Ectodermal cell (in vitro differentiated cells): ENCODE measurements around the gene OR10A2. TPM values are rescaled to one million over a fixed set of nuclear protein-coding genes. Genes with fewer than 3 reads are reported as not detected.

Experiments used
- H3K27ac ChIP-seq: 2 replicates; pipeline ENCODE4 v1.7.0; 2013; ENCODE audit warnings: mild to moderate bottlenecking, low read depth, low read length; ENCODE audit not compliant: insufficient read depth, poor library complexity, severe bottlenecking
- H3K27me3 ChIP-seq: 2 replicates; pipeline ENCODE4 v1.7.0; 2013; ENCODE audit warnings: mild to moderate bottlenecking, low read length; ENCODE audit not compliant: insufficient read depth, control insufficient read depth, poor library complexity, severe bottlenecking
- H3K36me3 ChIP-seq: one replicate; pipeline ENCODE4 v1.7.0; 2013; ENCODE audit warnings: low read length; ENCODE audit not compliant: control insufficient read depth, insufficient read depth
- H3K4me1 ChIP-seq: one replicate; pipeline ENCODE4 v1.7.0; 2013; ENCODE audit warnings: low read length; ENCODE audit not compliant: control insufficient read depth, insufficient read depth
- H3K4me3 ChIP-seq: 2 replicates; pipeline ENCODE4 v1.7.0; 2013; ENCODE audit warnings: low read depth, low read length, control low read depth; ENCODE audit not compliant: insufficient read depth
- H3K9me3 ChIP-seq: 2 replicates; pipeline ENCODE4 v1.7.0; 2013; ENCODE audit warnings: mild to moderate bottlenecking, low read length, moderate library complexity; ENCODE audit not compliant: control insufficient read depth
- WGBS, 2 experiments: methylation state at CpG; one replicate each; pipeline ENCODE4 v1.1.7; 2013; ENCODE audit warnings: missing lambda C conversion rate in 2 of 2; 5-methylcytosine and 5-hydroxymethylcytosine counted together
- polyA plus RNA-seq, 4 experiments: library from polyadenylated mRNA; stranded (reverse); fragments of 50-300 nt; gene quantifications; one replicate each; pipeline ENCODE4 v1.2.3, GENCODE V29; 2013

OR10A2 gene, protein sequence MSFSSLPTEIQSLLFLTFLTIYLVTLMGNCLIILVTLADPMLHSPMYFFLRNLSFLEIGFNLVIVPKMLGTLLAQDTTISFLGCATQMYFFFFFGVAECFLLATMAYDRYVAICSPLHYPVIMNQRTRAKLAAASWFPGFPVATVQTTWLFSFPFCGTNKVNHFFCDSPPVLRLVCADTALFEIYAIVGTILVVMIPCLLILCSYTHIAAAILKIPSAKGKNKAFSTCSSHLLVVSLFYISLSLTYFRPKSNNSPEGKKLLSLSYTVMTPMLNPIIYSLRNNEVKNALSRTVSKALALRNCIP
- not detected for polyA plus RNA-seq (2013, experiment 1 of 4)
- polyA plus RNA-seq (2013, experiment 2 of 4): not detected
- polyA plus RNA-seq (2013, experiment 3 of 4): not detected
- polyA plus RNA-seq (2013, experiment 4 of 4): not detected

GRCh38 chr11:6862961-6863360, at the start of gene OR10A2:
OR10A2 (plus strand) TSS chr11:6863057; CDS start chr11:6869755, 6,698 bp downstream.
- H3K36me3 ChIP-seq: no peaks in the 10 kb centered on the region
- WGBS, 2 experiments: 69 to 84% methylated on average over 1 of the region's 1 CpG
- H3K27me3 ChIP-seq: no peaks in the 10 kb centered on the region
- no peaks in the 10 kb centered on the region for H3K9me3 ChIP-seq
- no peaks in the 10 kb centered on the region for H3K4me1 ChIP-seq
- no peak within 1 kb of the TSS for H3K4me3 ChIP-seq
- no peak within 1 kb of the TSS for H3K27ac ChIP-seq

DNA sequence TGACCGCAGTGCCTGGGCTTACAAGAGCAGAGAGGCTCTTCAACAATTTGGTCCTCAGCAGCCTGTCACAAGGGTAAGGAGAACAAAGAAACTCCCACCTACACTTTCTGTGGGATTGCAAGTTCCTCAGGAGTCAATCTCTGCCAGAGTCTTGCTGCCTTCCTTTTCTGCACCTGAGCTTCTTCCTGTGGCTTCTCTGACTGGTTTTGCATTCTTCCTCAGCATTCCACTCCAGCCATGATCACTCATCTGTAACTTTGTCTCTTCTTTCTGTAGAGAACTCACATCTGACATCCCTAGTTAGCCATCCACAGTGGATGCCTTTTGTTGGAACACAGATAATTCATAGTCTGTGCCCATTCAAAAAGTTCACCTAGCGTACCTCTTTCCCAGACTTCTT, 49.2 kb upstream of the OR10A2 start:
- no peaks in the 10 kb centered on the region for H3K4me1 ChIP-seq
- 68 to 78% methylated on average over 2 of the region's 2 CpGs for WGBS, 2 experiments
- H3K9me3 ChIP-seq: no peaks in the 10 kb centered on the region
- no peak overlapping the region for H3K27ac ChIP-seq
- H3K36me3 ChIP-seq: no peaks in the 10 kb centered on the region
- no peak overlapping the region for H3K4me3 ChIP-seq
- no peaks in the 10 kb centered on the region for H3K27me3 ChIP-seq

DNA sequence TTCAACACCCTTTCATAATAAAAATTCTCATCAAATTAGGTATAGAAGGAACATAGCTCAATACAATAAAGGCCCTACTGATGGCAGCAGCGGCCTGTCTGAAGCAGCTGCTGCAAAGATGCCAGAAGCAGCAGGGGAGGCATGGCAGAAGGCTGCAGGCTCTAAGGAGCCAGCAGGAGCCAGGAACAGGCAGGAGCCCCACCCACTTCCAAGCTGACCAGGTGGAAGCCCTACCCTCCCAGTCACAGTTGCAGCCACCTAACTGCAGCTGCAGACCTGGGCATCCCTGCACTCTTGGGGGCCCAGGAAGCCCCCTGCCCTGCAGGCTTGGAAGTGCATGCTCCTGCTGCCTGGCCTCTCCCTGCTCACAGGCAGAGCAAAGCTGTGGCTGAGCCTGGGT, 45.2 kb upstream of the OR10A2 start:
- WGBS, 2 experiments: 23 to 44% methylated on average over 1 of the region's 1 CpG
- Histone ChIP-seq H3K36me3 (no peaks in the 10 kb centered on the region), H3K4me3 (no peak overlapping the region), H3K9me3 (no peaks in the 10 kb centered on the region), H3K4me1 (no peaks in the 10 kb centered on the region), H3K27me3 (no peaks in the 10 kb centered on the region), H3K27ac (no peak overlapping the region)

DNA sequence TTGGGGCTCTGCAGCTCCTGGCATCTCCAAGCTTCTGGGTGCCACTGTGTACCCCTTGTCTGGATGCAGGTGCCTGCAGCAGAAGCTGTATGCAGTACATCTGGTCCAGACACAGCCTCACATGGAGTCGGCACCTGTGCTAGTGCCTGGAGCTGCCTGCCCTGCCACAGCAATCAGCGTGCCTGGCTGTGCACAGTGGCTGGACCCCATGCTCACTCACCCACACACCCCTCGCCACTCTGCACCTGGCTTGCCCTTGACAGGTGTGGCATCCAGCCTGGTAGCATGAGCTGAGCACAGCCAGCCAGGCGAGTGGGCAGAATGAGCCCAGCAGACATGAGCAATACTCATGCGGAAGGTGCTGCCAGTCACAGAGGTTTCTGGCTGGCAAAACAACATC, 43.9 kb upstream of the OR10A2 start:
- Histone ChIP-seq H3K27ac (no peak overlapping the region), H3K4me3 (no peak overlapping the region), H3K4me1 (no peaks in the 10 kb centered on the region), H3K27me3 (no peaks in the 10 kb centered on the region), H3K9me3 (no peaks in the 10 kb centered on the region), H3K36me3 (no peaks in the 10 kb centered on the region)
- 96 to 97% methylated on average over 5 of the region's 5 CpGs for WGBS, 2 experiments

GRCh38 chr11:6824136-6824823, 38.6 kb upstream of the OR10A2 start:
- Histone ChIP-seq H3K4me3 (no peak overlapping the region), H3K27ac (no peak overlapping the region), H3K9me3 (no peaks in the 10 kb centered on the region), H3K4me1 (no peaks in the 10 kb centered on the region), H3K27me3 (no peaks in the 10 kb centered on the region), H3K36me3 (no peaks in the 10 kb centered on the region)
- WGBS, 2 experiments: 90 to 91% methylated on average over 5 of the region's 5 CpGs

- Histone ChIP-seq H3K4me3 (no peak overlapping the region), H3K4me1 (no peaks in the 10 kb centered on the region), H3K27ac (no peak overlapping the region), H3K9me3 (no peaks in the 10 kb centered on the region), H3K27me3 (no peaks in the 10 kb centered on the region), H3K36me3 (no peaks in the 10 kb centered on the region)
- WGBS, 2 experiments: 93% methylated on average over 7 of the region's 7 CpGs
These were observed 37.6 kb upstream of the OR10A2 start for GRCh38 chr11:6825231-6825744.

GRCh38 chr11:6828103-6828502, 34.8 kb upstream of the OR10A2 start:
- H3K9me3 ChIP-seq: no peaks in the 10 kb centered on the region
- no peak overlapping the region for H3K27ac ChIP-seq
- no peaks in the 10 kb centered on the region for H3K36me3 ChIP-seq
- no peaks in the 10 kb centered on the region for H3K27me3 ChIP-seq
- no peaks in the 10 kb centered on the region for H3K4me1 ChIP-seq
- WGBS, 2 experiments: 89 to 94% methylated on average over 1 of the region's 1 CpG
- H3K4me3 ChIP-seq: no peak overlapping the region

DNA sequence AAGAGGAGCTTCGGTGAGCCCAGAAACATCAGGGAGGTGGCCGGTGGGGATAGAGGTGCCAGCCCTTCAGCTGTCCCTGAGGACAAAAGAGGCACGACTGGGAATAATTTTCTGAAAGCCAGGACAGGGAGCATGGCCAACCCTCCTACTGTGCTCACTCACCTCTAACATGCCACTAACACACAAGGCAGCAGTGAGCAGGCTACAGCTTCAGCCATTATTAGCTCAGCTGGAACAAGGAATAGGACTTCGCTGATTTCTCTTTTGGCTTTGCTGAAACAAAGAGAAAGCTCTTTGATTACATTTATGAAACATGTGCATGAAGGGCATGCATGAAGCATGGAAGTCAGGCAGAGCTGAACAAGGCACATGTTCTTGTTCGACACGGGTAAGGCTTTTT, 29.5 kb upstream of the OR10A2 start:
- Histone ChIP-seq H3K27me3 (no peaks in the 10 kb centered on the region), H3K36me3 (no peaks in the 10 kb centered on the region), H3K4me3 (no peak overlapping the region), H3K27ac (no peak overlapping the region), H3K9me3 (no peaks in the 10 kb centered on the region), H3K4me1 (no peaks in the 10 kb centered on the region)
- WGBS, 2 experiments: 79 to 81% methylated on average over 6 of the region's 6 CpGs

DNA sequence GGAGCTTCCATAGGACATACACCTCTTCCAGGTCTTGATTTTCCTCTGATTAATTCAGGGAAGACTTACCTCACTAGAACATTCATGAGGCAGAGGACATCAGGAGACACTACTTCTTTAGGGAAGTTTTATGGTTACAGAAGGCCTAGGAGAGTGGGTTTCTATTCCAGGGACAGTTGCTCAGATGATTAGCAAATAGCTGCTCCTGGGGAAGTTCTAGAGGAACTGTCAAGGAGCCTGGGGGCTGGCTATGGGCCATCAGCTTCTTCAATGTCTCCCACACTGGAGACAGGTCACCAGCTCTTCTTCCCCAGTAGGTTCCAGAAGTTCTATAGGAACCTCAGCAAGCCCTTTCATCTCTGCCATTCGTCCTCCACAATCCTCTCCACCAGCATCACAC, 28.8 kb upstream of the OR10A2 start:
- H3K27ac ChIP-seq: no peak overlapping the region
- no peaks in the 10 kb centered on the region for H3K36me3 ChIP-seq
- no CpG with 5 or more reads among the region's 1 CpG for WGBS, 2 experiments
- H3K4me3 ChIP-seq: no peak overlapping the region
- H3K27me3 ChIP-seq: no peaks in the 10 kb centered on the region
- H3K4me1 ChIP-seq: no peaks in the 10 kb centered on the region
- H3K9me3 ChIP-seq: no peaks in the 10 kb centered on the region

DNA sequence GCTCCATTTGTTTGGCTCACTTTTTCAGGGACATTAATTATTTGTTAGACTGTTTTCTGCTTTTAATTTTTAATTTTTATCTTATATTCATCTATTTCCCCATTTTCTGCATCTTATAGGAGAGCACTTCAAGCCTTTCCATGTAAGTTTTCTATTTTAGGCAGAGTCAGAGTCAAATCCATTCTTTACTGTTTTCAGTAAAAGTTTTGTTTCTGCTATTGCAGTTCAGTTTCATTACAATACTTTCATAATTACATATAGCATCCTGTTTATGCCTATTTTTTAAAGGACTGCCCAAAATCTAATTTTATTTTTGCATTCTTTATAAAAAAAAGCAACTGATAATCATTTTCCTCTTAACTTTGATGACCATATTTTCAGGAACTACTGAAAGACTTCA, 21.2 kb upstream of the OR10A2 start:
- Histone ChIP-seq H3K36me3 (no peaks in the 10 kb centered on the region), H3K9me3 (no peaks in the 10 kb centered on the region), H3K4me3 (no peak overlapping the region), H3K27me3 (no peaks in the 10 kb centered on the region), H3K27ac (no peak overlapping the region), H3K4me1 (no peaks in the 10 kb centered on the region)
